Measurements from ENCODE around the gene P3H2.

P3H2 gene

DNA sequence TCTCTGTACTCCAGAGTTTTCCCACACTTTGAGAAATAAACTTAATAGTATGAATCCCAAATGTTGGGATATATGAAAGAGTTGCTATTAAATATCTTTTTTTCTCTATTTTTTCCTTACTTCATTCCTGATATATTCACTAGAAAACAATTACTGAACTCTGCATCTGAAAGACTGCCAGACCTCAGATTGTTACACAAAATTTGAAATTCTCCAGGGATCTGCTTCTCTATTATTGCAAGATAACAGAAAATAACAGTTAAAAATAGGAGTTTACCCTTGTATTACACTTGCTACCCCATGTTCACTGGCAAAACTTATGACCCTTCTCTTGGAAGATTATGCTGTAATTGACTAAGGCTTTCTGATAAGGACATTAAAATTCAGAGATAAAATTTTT is 11.7 kb upstream of the P3H2 start:
- no peak overlapping the region for H3K4me3 ChIP-seq (replicated peaks; ENCODE audit: low read depth, low read length)
- DNase-seq (ENCODE audit: low read depth): peak; percentile 64
- TF ChIP-seq, protein P1, sequence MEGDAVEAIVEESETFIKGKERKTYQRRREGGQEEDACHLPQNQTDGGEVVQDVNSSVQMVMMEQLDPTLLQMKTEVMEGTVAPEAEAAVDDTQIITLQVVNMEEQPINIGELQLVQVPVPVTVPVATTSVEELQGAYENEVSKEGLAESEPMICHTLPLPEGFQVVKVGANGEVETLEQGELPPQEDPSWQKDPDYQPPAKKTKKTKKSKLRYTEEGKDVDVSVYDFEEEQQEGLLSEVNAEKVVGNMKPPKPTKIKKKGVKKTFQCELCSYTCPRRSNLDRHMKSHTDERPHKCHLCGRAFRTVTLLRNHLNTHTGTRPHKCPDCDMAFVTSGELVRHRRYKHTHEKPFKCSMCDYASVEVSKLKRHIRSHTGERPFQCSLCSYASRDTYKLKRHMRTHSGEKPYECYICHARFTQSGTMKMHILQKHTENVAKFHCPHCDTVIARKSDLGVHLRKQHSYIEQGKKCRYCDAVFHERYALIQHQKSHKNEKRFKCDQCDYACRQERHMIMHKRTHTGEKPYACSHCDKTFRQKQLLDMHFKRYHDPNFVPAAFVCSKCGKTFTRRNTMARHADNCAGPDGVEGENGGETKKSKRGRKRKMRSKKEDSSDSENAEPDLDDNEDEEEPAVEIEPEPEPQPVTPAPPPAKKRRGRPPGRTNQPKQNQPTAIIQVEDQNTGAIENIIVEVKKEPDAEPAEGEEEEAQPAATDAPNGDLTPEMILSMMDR (IDR thresholded peaks at IDR 0.05; ENCODE audit: low read length, missing control alignments): no peak

DNA sequence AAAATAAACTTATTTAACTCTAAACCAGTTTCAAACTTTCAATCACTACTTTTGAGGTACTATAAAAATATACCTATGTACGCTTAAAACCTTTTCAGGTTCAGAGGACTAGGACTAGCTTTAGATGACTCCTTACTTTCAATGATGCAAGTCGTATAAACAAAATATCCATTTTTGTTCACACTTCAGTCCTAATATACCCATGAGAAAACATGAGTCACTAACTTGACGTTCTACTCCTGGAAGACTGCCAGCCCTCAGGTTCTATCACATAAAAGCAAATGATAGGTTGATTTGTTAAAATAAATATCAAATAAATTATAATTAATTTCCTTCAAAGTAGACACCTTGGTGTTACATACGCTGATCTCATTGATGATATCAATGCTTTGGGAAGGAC is 10.6 kb upstream of the P3H2 start:
- TF ChIP-seq, protein P1 (IDR thresholded peaks at IDR 0.05; ENCODE audit: low read length, missing control alignments): no peak
- no peak overlapping the region for H3K4me3 ChIP-seq (replicated peaks; ENCODE audit: low read depth, low read length)
- DNase-seq (ENCODE audit: low read depth): peak; percentile 82

GRCh38 chr3:190130696-190131095 is 10.0 kb upstream of the P3H2 start:
- H3K4me3 ChIP-seq (replicated peaks; ENCODE audit: low read depth, low read length): no peak overlapping the region
- DNase-seq (ENCODE audit: low read depth): peak; percentile 58
- TF ChIP-seq, protein P1 (IDR thresholded peaks at IDR 0.05; ENCODE audit: low read length, missing control alignments): no peak

GRCh38 chr3:190130037-190130436 is 9.3 kb upstream of the P3H2 start:
- TF ChIP-seq, protein P1 (IDR thresholded peaks at IDR 0.05; ENCODE audit: low read length, missing control alignments): no peak
- H3K4me3 ChIP-seq (replicated peaks; ENCODE audit: low read depth, low read length): no peak overlapping the region
- no peak for DNase-seq (ENCODE audit: low read depth)

DNA sequence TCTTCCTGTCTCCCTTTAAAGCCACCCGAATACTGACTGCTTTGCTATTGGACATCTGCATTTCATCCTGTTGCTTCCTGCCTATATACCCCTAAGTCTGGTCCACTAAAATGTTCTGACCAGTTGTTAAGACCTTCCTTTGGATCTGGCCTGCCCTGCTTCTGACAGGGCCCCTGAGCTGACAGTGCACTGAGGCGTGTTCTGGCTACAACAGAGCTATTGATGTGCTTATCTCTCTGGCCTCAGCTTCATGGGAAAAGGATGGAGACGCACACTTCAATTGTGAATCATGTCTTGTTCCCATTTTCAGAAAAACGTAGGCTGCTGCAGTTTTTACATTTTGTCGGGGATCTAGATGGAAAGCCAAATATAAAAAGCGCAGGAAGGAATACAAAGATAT is 7.1 kb upstream of the P3H2 start:
- peak; percentile 54 for DNase-seq (ENCODE audit: low read depth)
- TF ChIP-seq, protein P1 (IDR thresholded peaks at IDR 0.05; ENCODE audit: low read length, missing control alignments): no peak
- H3K4me3 ChIP-seq (replicated peaks; ENCODE audit: low read depth, low read length): no peak overlapping the region

DNA sequence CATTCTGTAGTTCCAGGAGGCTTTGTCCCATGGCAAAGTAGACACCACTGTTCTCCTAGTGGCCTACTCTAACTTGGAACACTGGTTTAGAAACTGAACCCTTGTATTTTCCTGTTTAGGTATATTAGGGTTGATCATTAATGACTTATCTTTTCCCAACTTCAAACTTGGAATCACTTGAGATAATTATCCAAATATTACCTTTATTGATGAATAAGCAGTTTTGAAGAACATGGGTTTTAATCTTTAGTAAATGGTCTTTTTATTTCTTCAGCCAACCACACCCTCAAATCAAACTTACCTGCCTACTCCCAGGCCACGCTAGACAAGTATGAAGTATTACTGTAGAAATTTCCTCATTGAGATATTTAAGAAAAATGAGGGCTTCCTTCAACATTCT is 6.5 kb upstream of the P3H2 start:
- TF ChIP-seq, protein P1 (IDR thresholded peaks at IDR 0.05; ENCODE audit: low read length, missing control alignments): no peak
- DNase-seq (ENCODE audit: low read depth): no peak
- H3K4me3 ChIP-seq (replicated peaks; ENCODE audit: low read depth, low read length): no peak overlapping the region

DNA sequence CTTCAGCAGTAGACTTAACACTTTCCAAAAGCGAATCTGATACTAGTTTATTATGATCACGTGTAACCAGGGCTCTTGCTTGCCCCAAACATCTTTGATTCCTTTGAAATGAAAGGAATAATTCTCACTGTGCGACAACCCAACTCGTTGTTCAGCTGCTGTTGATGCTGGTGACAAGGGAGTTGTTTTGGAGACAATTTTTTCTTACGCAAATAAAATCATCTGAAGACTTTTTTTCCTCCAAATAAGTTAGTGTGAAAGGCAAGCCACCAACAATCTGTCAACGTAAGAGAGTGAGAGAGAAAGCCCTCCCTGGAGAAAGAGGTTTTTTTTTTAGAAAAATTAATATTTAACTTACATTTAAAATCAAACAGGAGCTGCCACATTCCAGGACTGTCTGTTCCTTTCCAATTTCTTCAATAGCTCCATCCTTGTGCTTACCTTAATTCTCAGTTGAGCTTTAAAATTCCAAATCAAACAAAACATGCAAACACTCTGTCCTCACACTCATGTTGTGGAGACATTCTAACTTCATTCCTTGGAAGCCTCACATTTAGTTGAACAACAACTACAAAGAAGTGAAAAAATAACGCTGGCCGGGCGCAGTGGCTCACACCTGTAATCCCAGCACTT is 4.9 kb upstream of the P3H2 start:
- no peak for DNase-seq (ENCODE audit: low read depth)
- TF ChIP-seq, protein P1 (IDR thresholded peaks at IDR 0.05; ENCODE audit: low read length, missing control alignments): no peak
- no peak overlapping the region for H3K4me3 ChIP-seq (replicated peaks; ENCODE audit: low read depth, low read length)

Measured in fibroblast of pulmonary artery (primary cell).